ENCODE measurements around the gene OR11H6. TPM values are rescaled to one million over a fixed set of nuclear protein-coding genes. Genes with fewer than 3 reads are reported as not detected.

The OR11H6 gene, protein sequence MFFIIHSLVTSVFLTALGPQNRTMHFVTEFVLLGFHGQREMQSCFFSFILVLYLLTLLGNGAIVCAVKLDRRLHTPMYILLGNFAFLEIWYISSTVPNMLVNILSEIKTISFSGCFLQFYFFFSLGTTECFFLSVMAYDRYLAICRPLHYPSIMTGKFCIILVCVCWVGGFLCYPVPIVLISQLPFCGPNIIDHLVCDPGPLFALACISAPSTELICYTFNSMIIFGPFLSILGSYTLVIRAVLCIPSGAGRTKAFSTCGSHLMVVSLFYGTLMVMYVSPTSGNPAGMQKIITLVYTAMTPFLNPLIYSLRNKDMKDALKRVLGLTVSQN
- not detected in 2 replicates for total RNA-seq

DNA sequence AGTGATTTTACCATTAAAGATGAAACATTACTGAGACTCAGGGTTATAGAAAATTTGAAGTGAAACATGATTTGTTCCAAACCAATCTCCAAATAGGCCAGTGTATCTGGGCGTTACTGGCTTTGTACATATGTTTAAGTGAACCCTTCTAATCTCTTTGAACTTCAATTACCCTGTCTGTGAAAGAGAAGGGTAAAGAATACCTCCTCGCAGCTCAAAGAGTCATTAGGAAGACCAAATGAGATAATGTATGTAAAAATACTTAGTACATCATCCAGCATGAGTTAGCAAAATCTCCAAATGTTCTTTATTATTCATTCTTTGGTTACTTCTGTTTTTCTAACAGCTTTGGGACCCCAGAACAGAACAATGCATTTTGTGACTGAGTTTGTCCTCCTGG is at the start of gene OR11H6:
TSS of gene OR11H6 (plus strand) at position 301 of the 400 bp plus-strand sequence. CDS start at position 301, 0 bp downstream.

DNA sequence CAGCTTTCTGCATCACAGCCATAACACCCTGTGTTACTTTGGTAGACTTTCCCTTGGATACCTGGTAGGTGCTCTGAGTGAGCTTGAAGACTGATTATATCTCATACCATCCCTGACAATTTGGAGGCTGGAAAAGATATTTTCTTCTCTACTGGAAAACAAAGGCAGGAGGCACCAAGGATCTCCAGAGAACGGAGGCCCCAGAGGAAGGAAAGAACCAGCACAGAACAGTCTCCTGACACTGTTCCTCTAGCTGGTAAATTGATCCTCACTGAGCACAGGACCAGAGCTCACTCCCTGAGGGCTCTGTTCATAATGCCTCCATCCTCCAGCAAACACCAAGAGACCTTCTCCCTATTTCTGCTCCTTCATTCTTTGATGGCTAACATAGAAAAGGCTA is 32.9 kb upstream of the OR11H6 start, which contains the start of gene OR11G2:
TSS of gene OR11G2 (plus strand) at position 301 of the 400 bp plus-strand sequence. CDS start 6,542 bp downstream, outside the sequence.

DNA sequence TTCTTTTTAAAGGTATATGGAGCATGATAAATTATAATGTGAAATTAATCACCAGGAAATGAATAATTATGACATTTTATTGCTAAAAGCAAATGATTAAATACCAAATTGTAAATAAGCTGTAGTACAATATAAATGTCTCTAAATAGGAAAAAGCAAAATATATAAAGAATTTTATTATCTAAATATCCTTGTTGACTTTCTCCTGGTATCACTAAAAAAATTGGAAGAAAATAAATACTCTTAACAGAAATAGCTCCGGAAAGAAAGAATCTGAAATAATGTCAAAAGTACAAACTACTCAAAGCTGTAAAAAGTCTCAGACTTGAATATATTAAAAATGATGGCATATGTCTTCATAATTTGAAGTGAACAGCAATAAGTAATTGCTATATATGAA is 5.2 kb downstream of the OR11H6 start, which contains the start of gene OR11H7:
TSS of gene OR11H7 (plus strand) at position 301 of the 400 bp plus-strand sequence.

Other genes starting within 250 kb of the OR11H6 start
- not detected in 2 replicates for gene OR4K15, start 248.1 kb upstream of the OR11H6 start, total RNA-seq
- not detected in 2 replicates for gene OR4Q2, start 221.5 kb upstream of the OR11H6 start, total RNA-seq
- gene OR4K14, start 204.4 kb upstream of the OR11H6 start, total RNA-seq = not detected in 2 replicates
- gene OR4K13, start 187.7 kb upstream of the OR11H6 start, total RNA-seq = not detected in 2 replicates
- gene OR4L1, start 163.7 kb upstream of the OR11H6 start, total RNA-seq = not detected in 2 replicates
- gene OR4K17, start 113.0 kb upstream of the OR11H6 start, total RNA-seq = not detected in 2 replicates
- gene OR4N5, start 84.9 kb upstream of the OR11H6 start, total RNA-seq = not detected in 2 replicates
- not detected in 2 replicates for gene OR11G2, start 32.8 kb upstream of the OR11H6 start, total RNA-seq
- gene OR11H7, start 5.3 kb downstream of the OR11H6 start, total RNA-seq = not detected in 2 replicates
- under 0.01 TPM in 1 of 2 replicates, not detected in the other for gene OR11H4, start 15.6 kb downstream of the OR11H6 start, total RNA-seq
- 11.1 and 11.5 TPM in 2 replicates for gene TTC5, start 82.2 kb downstream of the OR11H6 start, total RNA-seq
- gene CCNB1IP1, start 109.6 kb downstream of the OR11H6 start, total RNA-seq = 110 and 144 TPM in 2 replicates
- gene PARP2, start 119.9 kb downstream of the OR11H6 start, total RNA-seq = 2.6 and 4.1 TPM in 2 replicates
- gene TEP1, start 189.8 kb downstream of the OR11H6 start, total RNA-seq = 15.6 and 17.6 TPM in 2 replicates
- not detected in 2 replicates for gene KLHL33, start 212.5 kb downstream of the OR11H6 start, total RNA-seq
- 16.2 and 19.3 TPM in 2 replicates for gene OSGEP, start 231.1 kb downstream of the OR11H6 start, total RNA-seq
- 43.4 and 45.2 TPM in 2 replicates for gene APEX1, start 231.5 kb downstream of the OR11H6 start, total RNA-seq
- gene PIP4P1, start 237.7 kb downstream of the OR11H6 start, total RNA-seq = 16.4 and 23.4 TPM in 2 replicates
- gene PNP, start 245.7 kb downstream of the OR11H6 start, total RNA-seq = 95.3 and 110 TPM in 2 replicates

All from tracheal epithelial cell (primary cell).